DND-41 (cell line): ENCODE results near the gene IL4R.
"Not testable (repeated sequence)": the region's sequence is repeated elsewhere in the genome, so short reads cannot be mapped to it uniquely, and the experiment has no call there.

ENCODE experiments used
- ATAC-seq: fragments of 200-7000 bp; cut with Tn5 transposase; 3 replicates; pipeline ENCODE4 v1.9.1; 2021; ENCODE audit warnings: low read depth; ENCODE audit not compliant: insufficient read depth
- DNase-seq: peaks from one replicate; pipeline ENCODE4 v3.0.0-alpha.2; 2020
- H2AFZ ChIP-seq: 2 replicates; pipeline ENCODE4 v1.6.0; 2012; ENCODE audit warnings: low read depth, low read length
- H3K27ac ChIP-seq: 2 replicates; pipeline ENCODE4 v1.5.1; 2012; ENCODE audit warnings: low read length, inconsistent platforms
- H3K27me3 ChIP-seq: fragments of 200-600 bp; sonication (generic); 2 replicates; pipeline ENCODE4 v1.6.0; 2012; ENCODE audit warnings: low read length, mild to moderate bottlenecking, inconsistent platforms; ENCODE audit not compliant: insufficient read depth, poor library complexity
- H3K36me3 ChIP-seq: 2 replicates; pipeline ENCODE4 v1.5.1; 2012; ENCODE audit warnings: low read length, inconsistent platforms; ENCODE audit not compliant: insufficient read depth
- H3K4me1 ChIP-seq: 2 replicates; pipeline ENCODE4 v1.5.1; 2012; ENCODE audit warnings: mild to moderate bottlenecking, low read length; ENCODE audit not compliant: insufficient read depth
- H3K4me2 ChIP-seq: 2 replicates; pipeline ENCODE4 v1.6.0; 2012; ENCODE audit warnings: mild to moderate bottlenecking, moderate library complexity, low read length, inconsistent platforms; ENCODE audit not compliant: insufficient read depth
- H3K4me3 ChIP-seq, 2 experiments: fragments of 200-600 bp in 1 of 2; shearing (Covaris generic) in 1 of 2; 2 replicates each; pipeline ENCODE4 v1.5.1; 2012 to 2016; ENCODE audit warnings: inconsistent platforms in 2 of 2, low read length in 2 of 2, mild to moderate bottlenecking in 2 of 2, low read depth in 1 of 2, moderate library complexity in 1 of 2
- H3K79me2 ChIP-seq: 2 replicates; pipeline ENCODE4 v1.6.0; 2012; ENCODE audit warnings: low read length, inconsistent platforms; ENCODE audit not compliant: insufficient read depth
- H3K9ac ChIP-seq: 2 replicates; pipeline ENCODE4 v1.6.0; 2012; ENCODE audit warnings: low read depth, mild to moderate bottlenecking, inconsistent platforms, low read length, moderate library complexity
- H3K9me3 ChIP-seq: 2 replicates; pipeline ENCODE4 v1.5.1; 2012; ENCODE audit warnings: low read length, moderate library complexity, mild to moderate bottlenecking, inconsistent platforms; ENCODE audit not compliant: insufficient read depth, severe bottlenecking
- H4K20me1 ChIP-seq: 2 replicates; pipeline ENCODE4 v1.6.0; 2012; ENCODE audit warnings: low read length; ENCODE audit not compliant: insufficient read depth
- CTCF ChIP-seq: IDR thresholded peaks from 2 replicates; pipeline ENCODE4 v1.5.1; 2012; ENCODE audit warnings: borderline replicate concordance, low read length, moderate library complexity, mild to moderate bottlenecking; ENCODE audit not compliant: poor library complexity, severe bottlenecking; ENCODE audit errors: extremely low read depth
- EZH2 ChIP-seq: IDR thresholded peaks from 3 replicates; pipeline ENCODE4 v1.6.1; 2012; ENCODE audit warnings: borderline replicate concordance, low read depth, mild to moderate bottlenecking, moderate library complexity, low read length, inconsistent platforms; ENCODE audit not compliant: severe bottlenecking

The IL4R gene

GRCh38 chr16:27287051-27287811 lies 26.5 kb upstream of the IL4R start:
- ATAC-seq (no peak), DNase-seq (no peak)
- H2AFZ ChIP-seq = no peak overlapping the region
- H3K9ac ChIP-seq = no peak overlapping the region
- H3K4me3 ChIP-seq = no peak overlapping the region
- H3K27ac ChIP-seq = no peak overlapping the region
- no peaks in the 10 kb centered on the region for H3K36me3 ChIP-seq
- H3K9me3 ChIP-seq = no peaks in the 10 kb centered on the region
- no peaks in the 10 kb centered on the region for H4K20me1 ChIP-seq
- peaks cover 10% of the 10 kb centered on the region; the same call in 1 of the 2 replicates for H3K4me1 ChIP-seq
- H3K27me3 ChIP-seq = no peaks in the 10 kb centered on the region
- no peaks in the 10 kb centered on the region for H3K79me2 ChIP-seq
- H3K4me2 ChIP-seq = no peak overlapping the region
- TF ChIP-seq EZH2 (no peak), CTCF (no peak)

DNA sequence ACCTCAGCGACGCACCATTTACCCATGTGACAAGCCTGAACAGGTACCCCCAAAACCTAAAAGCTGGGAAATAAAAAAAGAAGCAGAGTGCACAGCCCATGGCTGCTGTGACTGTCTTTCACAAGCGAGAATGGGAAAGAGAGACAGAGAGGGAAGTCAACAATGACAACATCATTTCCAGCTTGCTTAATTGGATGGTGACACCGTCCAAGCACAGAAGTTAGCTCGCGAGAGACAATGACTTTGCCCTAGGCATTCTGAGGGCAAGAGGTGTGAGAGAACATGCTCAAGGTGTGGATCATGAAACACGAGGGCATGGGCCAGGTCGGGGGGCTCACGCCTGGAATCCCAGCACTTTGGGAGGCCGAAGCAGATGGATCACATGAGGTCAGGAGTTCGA lies 25.9 kb upstream of the IL4R start:
- DNase-seq (no peak), ATAC-seq (no peak)
- Histone ChIP-seq H3K9me3 (no peaks in the 10 kb centered on the region), H3K4me1 (peaks cover 10% of the 10 kb centered on the region; the same call in 1 of the 2 replicates), H3K4me2 (no peak overlapping the region), H3K27ac (no peak overlapping the region), H4K20me1 (no peaks in the 10 kb centered on the region), H3K36me3 (no peaks in the 10 kb centered on the region), H2AFZ (no peak overlapping the region), H3K79me2 (no peaks in the 10 kb centered on the region), H3K4me3 (no peak overlapping the region), H3K27me3 (no peaks in the 10 kb centered on the region), H3K9ac (no peak overlapping the region)
- no peak for TF ChIP-seq CTCF
- no peak for TF ChIP-seq EZH2

DNA sequence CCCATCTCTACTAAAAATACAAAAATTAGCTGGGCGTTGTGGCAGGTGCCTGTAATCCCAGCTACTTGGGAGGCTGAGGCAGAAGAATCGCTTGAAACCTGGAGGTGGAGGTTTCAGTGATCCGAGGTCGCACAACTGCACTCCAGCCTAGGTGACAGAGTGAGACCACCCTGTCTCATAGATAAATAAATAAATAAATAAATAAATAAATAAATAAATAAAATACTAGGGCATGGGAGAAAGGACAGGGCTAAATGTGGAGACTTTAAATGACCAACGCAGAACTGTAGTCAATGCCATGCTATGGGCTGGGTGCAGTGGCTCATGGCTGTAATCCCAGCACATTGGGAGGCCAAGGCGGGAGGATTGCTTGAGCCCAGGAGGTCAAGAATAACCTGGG lies 25.5 kb upstream of the IL4R start:
- H3K27ac ChIP-seq, H2AFZ ChIP-seq, H3K36me3 ChIP-seq, DNase-seq, H3K9me3 ChIP-seq, H3K9ac ChIP-seq, H3K4me1 ChIP-seq, H3K27me3 ChIP-seq, H3K79me2 ChIP-seq, H3K4me2 ChIP-seq, ATAC-seq, H4K20me1 ChIP-seq, H3K4me3 ChIP-seq: not testable (repeated sequence)

- ATAC-seq (0 out of 3 replicates have a peak, but pooled peaks have one; percentile 19), DNase-seq (no peak)
- no peaks in the 10 kb centered on the region for H3K36me3 ChIP-seq
- no peak overlapping the region for H3K4me3 ChIP-seq
- H3K4me2 ChIP-seq = no peak overlapping the region
- no peaks in the 10 kb centered on the region for H4K20me1 ChIP-seq
- no peak overlapping the region for H3K27ac ChIP-seq
- H3K27me3 ChIP-seq = no peaks in the 10 kb centered on the region
- H3K9ac ChIP-seq = no peak overlapping the region
- no peak overlapping the region for H2AFZ ChIP-seq
- no peaks in the 10 kb centered on the region for H3K79me2 ChIP-seq
- H3K4me1 ChIP-seq = peaks cover 10% of the 10 kb centered on the region; the same call in 1 of the 2 replicates
- no peaks in the 10 kb centered on the region for H3K9me3 ChIP-seq
- TF ChIP-seq EZH2 = no peak
- TF ChIP-seq CTCF = no peak
Observed at GRCh38 chr16:27289669-27290068, 24.1 kb upstream of the IL4R start.
